Measurements from ENCODE around the gene MR1. TPM values are rescaled to one million over a fixed set of nuclear protein-coding genes. Genes with fewer than 3 reads are reported as not detected.

MR1 gene
- total and polyA plus RNA-seq, 2 of the 13 experiments (the other 11 are each of a cell fraction or from before 2014, with no cell fraction given) = 7.7 to 10.4 TPM

DNA sequence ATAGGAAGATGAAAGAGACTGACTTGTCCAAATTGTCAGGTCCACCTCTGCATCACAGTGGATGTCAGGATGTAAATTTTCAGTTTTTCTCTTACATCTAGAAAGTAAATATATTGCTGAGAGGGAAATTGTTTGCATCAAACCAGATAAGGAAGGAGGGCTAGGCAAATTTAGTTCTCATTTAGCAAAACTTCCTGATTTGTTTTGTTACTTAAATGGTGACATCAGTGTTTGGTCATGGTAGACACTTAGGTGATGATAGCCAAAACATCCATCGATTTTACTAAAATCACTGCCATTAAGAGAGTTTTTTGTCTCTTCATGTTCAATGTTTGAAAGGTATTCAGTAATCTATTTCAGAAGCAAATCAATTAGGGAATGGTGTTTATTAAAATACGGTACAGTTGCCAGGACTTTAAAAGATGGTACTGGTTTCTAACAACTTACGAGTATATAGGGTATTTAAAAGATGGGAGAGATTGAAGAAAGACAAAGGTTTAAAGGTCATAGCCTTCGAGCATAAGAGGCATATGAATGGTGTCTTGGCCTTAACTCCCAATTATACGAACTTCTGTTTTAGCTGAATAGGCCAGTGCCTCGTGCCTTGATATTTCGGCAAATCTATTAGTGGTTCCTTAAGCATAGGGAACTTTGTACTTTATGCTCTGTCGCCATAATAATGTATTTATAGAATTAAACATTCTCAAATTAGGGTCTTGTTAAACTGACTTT is 57.7 kb downstream of the MR1 start:
- peak overlapping the region in 1 of 3 experiments; percentile 68; a peak in 2 of 6 replicates for H3K4me3 ChIP-seq (replicated peaks in 1 of 3; ENCODE audit: insufficient read depth in 1 of 3, low read depth in 2 of 3, low read length in 3 of 3)
- TF ChIP-seq CREB1 (IDR thresholded peaks at IDR 0.05) = no peak
- TF ChIP-seq CREB1 (CRISPR knock-in tag; IDR thresholded peaks at IDR 0.05) = 0 out of 2 replicates have a peak, but pooled peaks have one; percentile 9
- TF ChIP-seq ZNF547 (CRISPR knock-in tag; IDR thresholded peaks at IDR 0.05) = no peak
- TF ChIP-seq CENPT (CRISPR knock-in tag; IDR thresholded peaks at IDR 0.05; ENCODE audit: low read depth) = no peak
- no peak for TF ChIP-seq NR3C1 (CRISPR knock-in tag; IDR thresholded peaks at IDR 0.05)
- no peaks in the 10 kb centered on the region; a peak in 2 of 5 replicates for H3K27me3 ChIP-seq (ENCODE audit: control insufficient read depth in 1 of 2, insufficient read depth in 2 of 2, low read length in 2 of 2)
- H3K4me2 ChIP-seq (ENCODE audit: low read depth, low read length) = peak overlapping the region; percentile 91
- no peak overlapping the region for H3K27ac ChIP-seq (ENCODE audit: extremely low read length, insufficient read depth, low read length)
- H3K36me3 ChIP-seq (replicated peaks in 1 of 2; ENCODE audit: control insufficient read depth in 1 of 2, insufficient read depth in 2 of 2, low read length in 2 of 2) = no peaks in the 10 kb centered on the region
- peaks cover 30% of the 10 kb centered on the region for H3K79me2 ChIP-seq (ENCODE audit: insufficient read depth, low read length)
- 91% methylated on average over 8 of the region's 8 CpGs for WGBS (ENCODE audit: low lambda C conversion rate)
- no TSS peak for BruUV-seq (replicated peaks)
- in situ Hi-C loops (cut with HindIII; ENCODE audit: extremely low pct_ligation_motif_present, low pct_unique_long_range_greater_than_20kb) = no loop called here
- no peak overlapping the region for H2AFZ ChIP-seq (ENCODE audit: low read length)
- H3K9me3 ChIP-seq (ENCODE audit: low read length) = no peaks in the 10 kb centered on the region
- CTCF ChIA-PET (ENCODE audit: low intra/inter-chr PET ratio, low total read pairs) = no interaction called here
- POLR2A ChIA-PET = interaction anchor here (1.2 to 5.3 kb wide), 14 partner anchors 7 to 69 kb away, joined by 3 to 57 read pairs (median 10); partner anchors contain the start of gene STX6
- DNase-seq (ENCODE audit: low spot score) (no peak), ATAC-seq (no peak), FAIRE-seq (no peak)
- intact Hi-C loops (cut with micrococcal nuclease; ENCODE audit: unreplicated experiment) = loop anchor here (2.0 kb wide), 1 partner anchor 21 kb away; no protein-coding TSS in a partner anchor
- H3K4me1 ChIP-seq (ENCODE audit: insufficient read depth, low read length) = peaks cover 66% of the 10 kb centered on the region
- H3K9ac ChIP-seq (ENCODE audit: insufficient read depth, low read depth, low read length) = peak overlapping the region; percentile 72; the same call in 1 of the 2 replicates
- peaks cover 8% of the 10 kb centered on the region for H4K20me1 ChIP-seq (ENCODE audit: insufficient read depth, low read length)

DNA sequence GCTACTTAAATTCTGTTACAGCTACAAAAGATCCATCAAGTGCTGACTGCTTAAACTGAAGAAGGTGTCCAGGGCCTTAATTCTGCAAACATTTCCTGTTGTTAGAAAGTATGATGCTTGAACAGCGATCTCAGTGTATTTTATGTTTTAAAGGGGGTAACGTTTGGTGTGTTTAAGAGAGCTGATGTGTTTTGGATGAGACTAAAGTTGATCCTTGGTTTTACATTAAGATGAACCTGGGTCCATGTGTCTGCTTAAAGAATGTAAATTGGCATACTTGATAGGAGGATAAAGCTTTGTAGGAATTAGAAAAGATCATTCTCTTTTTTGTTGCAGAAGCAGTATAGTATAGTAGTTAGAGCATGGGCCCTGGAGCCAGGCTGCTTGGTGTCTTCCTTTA is 58.3 kb downstream of the MR1 start:
- CTCF ChIA-PET (ENCODE audit: low intra/inter-chr PET ratio, low total read pairs) = no interaction called here
- peaks cover 30% of the 10 kb centered on the region for H3K79me2 ChIP-seq (ENCODE audit: insufficient read depth, low read length)
- FAIRE-seq = no peak

More for the DNA sequence above, 58.3 kb downstream of the MR1 start:
- H3K9ac ChIP-seq (ENCODE audit: insufficient read depth, low read depth, low read length) = no peak overlapping the region
- no peak overlapping the region for H2AFZ ChIP-seq (ENCODE audit: low read length)
- peaks cover 62% of the 10 kb centered on the region for H3K4me1 ChIP-seq (ENCODE audit: insufficient read depth, low read length)
- no peak for TF ChIP-seq CREB1 (IDR thresholded peaks at IDR 0.05)
- TF ChIP-seq CREB1 (CRISPR knock-in tag; IDR thresholded peaks at IDR 0.05) = 0 out of 2 replicates have a peak, but pooled peaks have one; percentile 28
- TF ChIP-seq ZNF136 (CRISPR knock-in tag; IDR thresholded peaks at IDR 0.05; ENCODE audit: low read depth) = no peak
- TF ChIP-seq ZNF10 (CRISPR knock-in tag; IDR thresholded peaks at IDR 0.05; ENCODE audit: borderline replicate concordance, low read depth) = no peak
- no TSS peak for BruUV-seq (replicated peaks)
- no peak for ATAC-seq
- POLR2A ChIA-PET = interaction anchor here (1.0 to 4.1 kb wide), 9 partner anchors 10 to 70 kb away, joined by 3 to 28 read pairs (median 7); no protein-coding TSS in a partner anchor
- no peaks in the 10 kb centered on the region; a peak in 2 of 5 replicates for H3K27me3 ChIP-seq (ENCODE audit: control insufficient read depth in 1 of 2, insufficient read depth in 2 of 2, low read length in 2 of 2)
- 86% methylated on average over 2 of the region's 2 CpGs for whole genome bisulfite sequencing (ENCODE audit: low lambda C conversion rate)
- in situ Hi-C loops (cut with HindIII; ENCODE audit: extremely low pct_ligation_motif_present, low pct_unique_long_range_greater_than_20kb) (no loop called here), intact Hi-C loops (cut with micrococcal nuclease; ENCODE audit: unreplicated experiment) (no loop called here)
- H3K36me3 ChIP-seq (replicated peaks in 1 of 2; ENCODE audit: control insufficient read depth in 1 of 2, insufficient read depth in 2 of 2, low read length in 2 of 2) = no peaks in the 10 kb centered on the region
- no peak for DNase-seq (ENCODE audit: low spot score)
- H3K9me3 ChIP-seq (ENCODE audit: low read length) = no peaks in the 10 kb centered on the region
- H3K4me3 ChIP-seq (replicated peaks in 1 of 3; ENCODE audit: insufficient read depth in 1 of 3, low read depth in 2 of 3, low read length in 3 of 3) = peak overlapping the region in 1 of 3 experiments; percentile 6; a peak in 1 of 6 replicates
- peaks cover 8% of the 10 kb centered on the region for H4K20me1 ChIP-seq (ENCODE audit: insufficient read depth, low read length)
- H3K4me2 ChIP-seq (ENCODE audit: low read depth, low read length) = peak overlapping the region; percentile 91
- H3K27ac ChIP-seq (ENCODE audit: extremely low read length, insufficient read depth, low read length) = no peak overlapping the region
